Mucosa of rectum (tissue), 2 donors: ENCODE data around the gene TNFSF10.
A peak's percentile ranks its signal among the peaks of the same experiment; 100 is the strongest.

Experiments used
- H3K27ac ChIP-seq, 2 donors: one replicate each; pipeline ENCODE4 v1.7.0; 2013; ENCODE audit warnings: inconsistent platforms in 2 of 2, low read depth in 2 of 2, low read length in 2 of 2
- H3K27me3 ChIP-seq, 2 donors: one replicate each; pipeline ENCODE4 v1.7.0; 2013; ENCODE audit warnings: low read length in 2 of 2; ENCODE audit not compliant: control insufficient read depth in 2 of 2, insufficient read depth in 2 of 2
- H3K36me3 ChIP-seq, 2 donors: one replicate each; pipeline ENCODE4 v1.7.0; 2013; ENCODE audit warnings: low read length in 2 of 2; ENCODE audit not compliant: control insufficient read depth in 2 of 2, insufficient read depth in 2 of 2
- H3K4me1 ChIP-seq, 2 donors: one replicate each; pipeline ENCODE4 v1.7.0; 2013; ENCODE audit warnings: low read length in 2 of 2, mild to moderate bottlenecking in 1 of 2; ENCODE audit not compliant: control insufficient read depth in 2 of 2, insufficient read depth in 2 of 2
- H3K4me3 ChIP-seq, 2 donors: one replicate each; pipeline ENCODE4 v1.7.0; 2013; ENCODE audit warnings: low read length in 2 of 2
- H3K9ac ChIP-seq, 2 donors: one replicate each; pipeline ENCODE4 v1.7.0; 2013; ENCODE audit warnings: low read length in 2 of 2, low read depth in 1 of 2, mild to moderate bottlenecking in 1 of 2
- H3K9me3 ChIP-seq, 2 donors: one replicate each; pipeline ENCODE4 v1.7.0; 2013; ENCODE audit warnings: low read length in 2 of 2; ENCODE audit not compliant: control insufficient read depth in 2 of 2
- donor health status: healthy.
- donor health status: Normal muscosa, but diverticular disease.

Gene TNFSF10

DNA sequence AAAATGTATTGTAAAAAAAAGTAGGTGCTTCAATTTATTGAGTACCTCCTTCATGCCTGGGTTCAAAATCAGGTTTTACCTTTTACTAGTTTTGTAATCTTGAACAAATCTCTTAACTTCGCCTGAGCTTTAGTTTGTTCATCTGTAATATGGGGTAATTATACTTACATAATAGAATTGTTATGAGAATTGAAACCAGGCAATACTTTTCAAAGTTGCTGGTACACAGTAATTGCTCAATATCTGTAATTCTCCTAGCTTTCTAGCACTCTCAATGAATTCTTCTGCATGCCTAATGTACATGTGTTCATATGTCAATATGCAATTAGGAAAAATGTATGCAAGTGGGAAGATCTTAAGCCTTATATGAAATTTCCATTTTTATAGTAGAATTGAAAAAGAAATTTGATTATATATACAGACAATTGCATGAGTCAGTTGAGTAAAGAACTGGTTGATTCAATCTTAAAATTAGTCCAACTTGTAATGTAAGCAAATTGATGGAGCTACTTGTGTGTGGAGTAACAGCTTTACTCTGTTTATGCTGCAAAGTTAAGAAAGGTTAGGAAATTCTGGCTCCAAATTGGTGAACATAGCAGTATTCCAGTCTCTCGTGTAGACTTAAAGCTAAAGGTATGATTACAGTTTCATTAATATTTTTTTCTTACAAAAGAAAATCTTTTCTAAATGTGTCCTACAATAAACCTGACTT lies 4.1 kb downstream of the TNFSF10 start:
- Histone ChIP-seq H3K9me3 (no peaks in the 10 kb centered on the region), H3K9ac (no peak overlapping the region), H3K36me3 (peaks cover 10 to 17% of the 10 kb centered on the region in 2 donors), H3K4me3 (peak overlapping the region in 1 of 2 donors; percentile 24), H3K27me3 (no peaks in the 10 kb centered on the region), H3K4me1 (peaks cover 43 to 67% of the 10 kb centered on the region in 2 donors), H3K27ac (no peak overlapping the region)

DNA sequence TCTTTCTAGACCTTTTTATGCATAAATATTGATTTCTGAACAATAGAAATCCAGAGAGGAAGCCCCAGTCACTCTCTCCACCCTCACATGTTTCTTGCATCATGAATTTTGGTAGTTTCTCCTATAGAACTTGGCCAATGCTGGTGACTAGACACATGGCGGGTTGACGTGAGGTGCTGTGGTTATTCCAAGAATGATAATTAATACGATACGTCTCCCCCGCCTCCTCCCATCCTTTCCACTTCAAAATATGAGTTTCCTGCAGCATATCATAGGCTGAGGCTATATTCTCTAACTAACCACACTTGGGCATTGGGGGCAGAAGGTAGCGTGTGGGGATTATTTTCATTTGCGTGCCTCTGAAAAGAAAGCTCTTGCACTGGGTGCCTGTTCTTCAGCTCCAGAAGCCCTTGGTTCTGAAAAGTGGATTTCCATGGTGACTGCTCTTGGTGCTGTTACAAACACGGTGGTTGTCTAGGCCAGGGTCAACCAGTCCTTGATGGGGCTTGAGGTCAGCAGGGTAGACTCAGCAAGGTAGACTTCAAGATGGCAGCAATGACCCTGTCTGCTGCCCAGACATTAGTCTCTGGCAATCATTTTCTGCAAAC lies 5.3 kb downstream of the TNFSF10 start:
- H3K27ac ChIP-seq, result peak overlapping the region; percentile 28 to 54
- H3K36me3 ChIP-seq, result peaks cover 17 to 25% of the 10 kb centered on the region in 2 donors
- H3K4me3 ChIP-seq, result peak overlapping the region; percentile 5 to 24
- peaks cover 37 to 65% of the 10 kb centered on the region in 2 donors for H3K4me1 ChIP-seq
- no peak overlapping the region for H3K9ac ChIP-seq
- H3K9me3 ChIP-seq, result no peaks in the 10 kb centered on the region
- H3K27me3 ChIP-seq, result no peaks in the 10 kb centered on the region

DNA sequence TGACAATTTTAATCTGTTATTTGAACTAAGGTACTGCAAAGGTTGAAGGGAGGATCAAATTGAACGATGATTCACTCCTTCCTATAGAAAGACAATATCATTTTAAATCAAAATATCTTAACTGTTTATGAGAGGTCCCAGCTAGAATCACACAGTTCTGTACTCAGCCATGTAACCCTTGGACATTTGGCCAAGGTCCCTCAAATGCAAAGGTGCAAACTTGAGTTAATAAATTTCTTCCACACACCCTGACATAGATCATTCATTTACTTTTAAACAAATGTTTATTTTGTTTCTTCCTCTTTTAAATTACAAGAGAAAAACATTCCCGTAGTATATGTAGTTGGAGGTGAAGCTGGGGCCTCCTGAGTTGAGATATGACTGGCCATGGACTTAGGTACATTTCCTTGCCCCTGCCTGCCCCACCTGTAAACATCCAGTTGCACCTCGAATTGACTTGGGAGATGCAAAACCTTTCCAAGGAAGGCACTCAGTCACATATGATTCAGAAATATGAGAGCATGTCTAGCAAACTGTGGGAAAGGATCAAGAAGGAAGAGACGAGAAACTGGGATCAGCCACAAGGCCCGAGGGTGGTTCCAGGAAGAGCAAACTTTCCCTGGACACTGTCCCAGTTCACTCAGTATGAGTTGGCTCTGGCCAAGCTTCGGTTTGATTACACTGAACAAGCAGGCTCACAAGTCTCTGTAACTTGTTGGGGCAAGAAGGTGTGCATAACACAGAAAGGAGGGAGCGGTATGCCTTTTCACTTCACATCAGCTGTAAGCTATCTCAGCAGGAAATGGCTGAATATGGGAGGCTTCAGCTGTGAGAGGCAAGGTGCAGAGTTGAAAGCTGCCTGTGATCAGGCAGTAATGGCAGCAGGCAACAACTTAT lies 6.7 kb downstream of the TNFSF10 start:
- no peaks in the 10 kb centered on the region for H3K9me3 ChIP-seq
- H3K4me1 ChIP-seq, result peaks cover 37 to 73% of the 10 kb centered on the region in 2 donors
- peak overlapping the region; percentile 83 to 90 for H3K27ac ChIP-seq
- no peaks in the 10 kb centered on the region for H3K27me3 ChIP-seq
- H3K9ac ChIP-seq, result peak overlapping the region; percentile 36 to 67
- peaks cover 28 to 37% of the 10 kb centered on the region in 2 donors for H3K36me3 ChIP-seq
- peak overlapping the region; percentile 25 to 56 for H3K4me3 ChIP-seq

DNA sequence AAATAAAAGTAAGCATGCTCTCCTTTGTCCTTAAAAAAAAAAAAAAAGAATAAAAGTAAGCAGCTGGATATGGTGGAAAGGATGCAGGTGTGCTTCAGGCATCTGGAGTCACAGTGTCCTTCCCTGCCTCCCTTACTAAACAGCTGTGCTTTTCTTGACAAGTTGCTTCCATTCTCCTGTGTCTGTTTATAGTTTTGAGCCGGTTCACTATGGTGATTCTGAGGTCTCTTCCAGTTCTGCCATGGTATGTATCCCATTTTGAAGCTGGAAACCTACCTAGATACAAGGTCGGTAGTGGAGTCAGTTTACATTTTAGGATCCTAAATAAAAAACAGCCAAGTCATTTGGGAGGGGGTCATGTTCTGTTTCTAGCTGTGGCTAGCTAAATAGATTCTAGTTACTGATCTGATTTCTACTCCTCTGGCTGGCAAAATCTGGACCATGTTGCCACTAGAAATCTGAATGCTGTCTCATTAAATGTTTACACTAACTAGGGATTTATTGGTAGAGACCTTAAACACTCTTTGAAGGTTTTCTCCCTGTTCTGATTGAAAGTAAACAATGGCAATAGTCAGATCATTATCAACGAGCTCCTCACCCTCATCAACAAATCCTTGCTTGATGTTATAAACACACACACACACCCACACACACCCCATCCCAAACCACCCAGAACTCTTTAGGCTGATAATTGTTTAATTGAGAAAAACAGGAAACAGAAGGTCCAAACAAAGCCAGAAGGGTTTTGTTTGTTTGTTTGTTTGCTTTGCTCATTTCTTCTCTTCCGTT lies 7.9 kb downstream of the TNFSF10 start:
- Histone ChIP-seq H3K9ac (peak overlapping the region in 1 of 2 donors; percentile 6), H3K36me3 (peaks cover 35 to 44% of the 10 kb centered on the region in 2 donors), H3K27ac (peak overlapping the region; percentile 69 to 83)

DNA sequence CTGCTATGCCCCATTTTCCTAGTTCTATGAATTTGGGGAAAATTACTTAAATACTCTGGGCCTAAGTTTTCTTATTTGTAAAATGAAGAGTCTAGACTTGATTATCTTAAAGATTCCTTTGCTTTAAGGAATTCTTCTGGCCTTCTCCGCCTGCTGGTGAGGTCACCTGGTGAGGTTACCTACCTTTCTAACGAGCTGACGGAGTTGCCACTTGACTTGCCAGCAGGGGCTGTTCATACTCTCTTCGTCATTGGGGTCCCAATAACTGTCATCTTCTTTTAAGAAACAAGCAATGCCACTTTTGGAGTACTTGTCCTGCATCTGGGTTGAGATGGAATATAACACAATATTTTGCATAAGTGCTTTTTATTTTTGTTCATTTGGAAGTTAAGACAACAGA lies 8.6 kb downstream of the TNFSF10 start:
- no peaks in the 10 kb centered on the region for H3K27me3 ChIP-seq
- no peak overlapping the region for H3K27ac ChIP-seq
- H3K4me3 ChIP-seq, result no peak overlapping the region
- H3K36me3 ChIP-seq, result peaks cover 40 to 43% of the 10 kb centered on the region in 2 donors
- H3K9ac ChIP-seq, result no peak overlapping the region
- H3K4me1 ChIP-seq, result peaks cover 33 to 64% of the 10 kb centered on the region in 2 donors
- no peaks in the 10 kb centered on the region for H3K9me3 ChIP-seq

More for the DNA sequence above, 7.9 kb downstream of the TNFSF10 start:
- Histone ChIP-seq H3K27me3 (no peaks in the 10 kb centered on the region), H3K9me3 (no peaks in the 10 kb centered on the region), H3K4me3 (no peak overlapping the region), H3K4me1 (peaks cover 34 to 70% of the 10 kb centered on the region in 2 donors)

DNA sequence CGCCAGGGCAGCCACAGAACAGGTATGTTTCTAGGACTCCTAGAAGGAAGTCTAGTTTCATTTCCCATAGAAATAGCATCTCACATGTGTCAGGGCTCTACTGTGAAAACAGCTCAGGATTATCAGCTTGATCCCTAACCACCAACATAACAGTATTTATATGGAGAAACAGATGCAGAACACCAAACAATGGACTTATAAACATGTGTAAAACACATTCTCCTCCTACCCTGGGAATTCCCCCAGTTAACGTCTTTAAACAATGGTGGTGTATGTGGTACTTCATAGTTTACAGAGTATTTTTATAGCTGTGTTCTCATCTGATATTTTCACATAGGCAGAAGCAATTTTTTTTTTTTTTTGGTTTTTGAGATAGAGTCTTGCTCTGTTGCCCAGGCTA lies 9.7 kb downstream of the TNFSF10 start:
- Histone ChIP-seq H3K9ac (peak overlapping the region in 1 of 2 donors; percentile 8), H3K27me3 (no peaks in the 10 kb centered on the region), H3K9me3 (no peaks in the 10 kb centered on the region), H3K36me3 (peaks cover 40 to 49% of the 10 kb centered on the region in 2 donors), H3K27ac (peak overlapping the region in 1 of 2 donors; percentile 32), H3K4me3 (no peak overlapping the region), H3K4me1 (peaks cover 28 to 53% of the 10 kb centered on the region in 2 donors)

DNA sequence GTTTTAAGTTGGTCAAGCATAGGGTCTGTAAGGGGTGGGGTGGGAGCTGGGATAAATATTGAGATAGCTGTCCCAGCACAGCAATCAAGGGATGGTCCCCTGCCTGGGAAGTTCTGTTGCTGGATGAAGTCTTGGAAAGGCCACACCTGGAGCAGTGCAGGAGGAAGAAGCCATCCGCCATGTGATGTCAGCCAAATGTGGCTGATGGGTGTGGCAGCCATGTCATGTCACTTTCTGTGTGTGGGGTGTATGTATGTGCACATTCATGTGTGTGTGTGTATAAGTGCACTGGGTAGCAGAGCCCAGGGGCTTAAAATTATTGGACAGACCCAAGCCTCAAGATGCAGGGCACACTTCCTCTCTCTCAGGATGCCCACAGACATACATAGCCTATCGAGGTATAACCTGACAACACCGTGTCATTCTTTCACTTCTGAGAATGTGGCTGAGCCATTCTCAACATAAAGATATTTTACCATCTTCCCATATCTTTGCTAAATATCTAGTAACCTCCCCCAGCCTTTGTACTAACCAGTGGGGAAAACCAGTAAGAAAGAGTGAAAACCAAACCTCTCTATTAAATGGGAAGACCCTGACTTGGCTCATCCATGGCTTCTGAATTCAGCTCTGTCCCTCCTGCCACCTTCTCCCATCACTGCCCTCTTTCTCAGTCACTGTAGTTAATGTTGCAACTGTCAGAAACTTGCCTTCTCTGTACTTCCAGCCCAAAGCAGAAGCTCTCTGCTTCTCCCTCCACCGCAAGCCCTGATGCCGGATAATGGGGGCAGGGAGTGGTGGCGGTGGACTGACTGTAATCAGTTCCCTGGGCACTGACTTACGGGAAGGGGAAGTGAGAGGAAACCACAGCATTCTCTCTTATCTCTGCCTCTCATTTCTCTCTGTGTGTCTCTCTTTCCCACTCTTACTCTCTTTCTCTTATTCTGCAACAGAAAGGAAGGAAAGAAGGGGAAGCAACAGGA lies 11.2 kb downstream of the TNFSF10 start:
- H3K36me3 ChIP-seq, result peaks cover 53 to 58% of the 10 kb centered on the region in 2 donors

DNA sequence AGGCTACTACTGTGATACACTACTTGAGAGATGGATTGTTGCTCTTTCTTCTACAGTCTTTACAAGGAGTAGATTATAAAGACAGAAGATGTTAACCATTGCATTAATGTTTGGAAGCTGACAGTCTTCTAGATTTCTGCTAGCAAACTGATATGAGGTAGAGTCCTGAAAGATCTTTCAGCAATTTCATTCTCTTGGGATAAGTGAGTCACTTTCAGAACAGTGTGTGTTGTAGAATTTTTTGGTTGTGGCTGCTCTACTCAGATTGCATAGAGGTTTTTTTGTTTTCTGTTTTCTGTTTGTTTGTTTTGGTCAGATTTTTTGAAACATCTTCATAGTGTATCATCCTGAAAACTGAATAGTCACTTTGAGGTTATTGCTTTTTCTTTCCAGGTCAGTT lies 17.1 kb downstream of the TNFSF10 start:
- H3K36me3 ChIP-seq, result peaks cover 36 to 44% of the 10 kb centered on the region in 2 donors
- no peaks in the 10 kb centered on the region for H3K27me3 ChIP-seq
- no peak overlapping the region for H3K4me3 ChIP-seq
- H3K4me1 ChIP-seq, result no peaks in the 10 kb centered on the region
- no peak overlapping the region for H3K27ac ChIP-seq
- no peak overlapping the region for H3K9ac ChIP-seq
- H3K9me3 ChIP-seq, result no peaks in the 10 kb centered on the region

More for the DNA sequence above, 11.2 kb downstream of the TNFSF10 start:
- Histone ChIP-seq H3K9me3 (no peaks in the 10 kb centered on the region), H3K27me3 (no peaks in the 10 kb centered on the region), H3K9ac (no peak overlapping the region), H3K27ac (no peak overlapping the region), H3K4me3 (no peak overlapping the region), H3K4me1 (peaks cover 14 to 41% of the 10 kb centered on the region in 2 donors)
